ENCODE data around the gene PPP1R15A. TPM values are rescaled to one million over a fixed set of nuclear protein-coding genes. Genes with fewer than 3 reads are reported as not detected.
"Not testable (repeated sequence)": the region's sequence is repeated elsewhere in the genome, so short reads cannot be mapped to it uniquely, and the experiment has no call there.

The PPP1R15A gene
- total RNA-seq, 1 donor from 2014 or later: 23.6 TPM

- no peak for FAIRE-seq
- DNase-seq (ENCODE audit: low spot score in 2 of 2): no peak
Observed at GRCh38 chr19:48907671-48908070, 35.5 kb downstream of the PPP1R15A start.

DNA sequence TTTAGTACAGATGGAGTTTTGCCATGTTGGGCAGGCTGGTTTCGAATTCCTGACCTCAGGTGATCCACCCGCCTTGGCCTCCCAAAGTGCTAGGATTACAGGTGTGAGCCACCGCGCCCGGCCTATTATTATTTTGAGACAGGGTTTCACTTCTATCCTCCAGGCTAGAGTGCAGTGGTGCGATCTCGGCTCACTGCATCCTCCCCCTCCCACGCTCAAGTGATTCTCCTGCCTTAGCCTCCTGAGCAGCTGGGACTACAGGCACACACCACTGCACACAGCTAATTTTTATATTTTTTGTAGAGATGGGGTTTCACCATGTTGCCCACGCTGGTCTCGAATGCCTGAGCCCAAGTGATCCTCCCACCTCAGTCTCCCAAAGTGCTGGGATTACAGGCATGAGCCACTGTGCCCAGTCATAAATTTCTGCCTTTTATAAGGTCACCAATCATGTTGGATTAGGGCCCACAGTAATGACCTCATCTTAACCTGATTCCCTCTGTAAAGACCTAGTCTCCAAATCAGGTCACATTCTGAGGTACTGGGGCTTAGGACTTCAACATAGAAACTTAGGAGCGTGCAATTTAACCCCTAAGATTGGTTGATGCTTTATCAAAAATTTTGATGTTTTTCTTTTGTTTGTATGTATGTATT, 37.3 kb downstream of the PPP1R15A start:
- not testable (repeated sequence) for FAIRE-seq; DNase-seq (ENCODE audit: low spot score in 2 of 2)

- DNase-seq (ENCODE audit: low spot score in 2 of 2): no peak
- FAIRE-seq: no peak
Observed at GRCh38 chr19:48910803-48911202, 38.6 kb downstream of the PPP1R15A start.

DNA sequence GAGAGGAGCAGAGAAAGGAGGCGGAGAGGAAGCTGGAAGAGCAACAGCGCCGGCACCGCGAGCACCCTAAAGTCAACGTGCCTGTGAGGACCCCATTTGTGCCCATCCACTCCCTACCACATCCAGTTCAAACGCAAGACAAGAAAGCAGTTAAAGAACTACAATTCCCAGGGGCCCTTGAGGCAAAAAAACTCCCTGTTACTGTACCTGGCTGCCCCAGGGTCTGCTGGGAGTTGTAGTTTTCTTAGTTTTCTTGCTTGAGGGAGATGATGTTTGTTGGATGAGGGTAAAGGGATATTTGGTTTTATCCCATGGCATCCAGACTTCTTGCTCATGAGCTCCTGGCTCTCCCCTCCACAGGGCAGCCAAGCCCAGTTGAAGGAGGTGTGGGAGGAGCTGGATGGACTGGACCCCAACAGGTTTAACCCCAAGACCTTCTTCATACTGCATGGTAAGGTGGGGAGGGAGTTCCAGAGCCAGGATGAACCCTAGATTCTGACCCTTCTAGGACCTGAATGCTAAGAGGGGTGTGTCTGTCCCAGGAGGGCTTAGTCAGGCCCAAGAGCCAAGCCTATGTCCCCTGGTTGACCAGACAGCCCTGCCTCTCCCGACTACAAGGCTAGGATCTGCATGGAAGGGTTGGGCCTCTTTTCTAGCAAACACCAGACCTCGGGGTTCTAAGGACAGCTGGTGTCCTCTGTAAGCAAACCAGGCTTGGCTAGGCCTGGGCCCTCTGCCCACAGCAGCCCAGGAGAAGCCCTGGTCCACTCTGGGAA, 41.1 kb downstream of the PPP1R15A start:
- DNase-seq (ENCODE audit: low spot score in 2 of 2) (no peak), FAIRE-seq (no peak)

DNA sequence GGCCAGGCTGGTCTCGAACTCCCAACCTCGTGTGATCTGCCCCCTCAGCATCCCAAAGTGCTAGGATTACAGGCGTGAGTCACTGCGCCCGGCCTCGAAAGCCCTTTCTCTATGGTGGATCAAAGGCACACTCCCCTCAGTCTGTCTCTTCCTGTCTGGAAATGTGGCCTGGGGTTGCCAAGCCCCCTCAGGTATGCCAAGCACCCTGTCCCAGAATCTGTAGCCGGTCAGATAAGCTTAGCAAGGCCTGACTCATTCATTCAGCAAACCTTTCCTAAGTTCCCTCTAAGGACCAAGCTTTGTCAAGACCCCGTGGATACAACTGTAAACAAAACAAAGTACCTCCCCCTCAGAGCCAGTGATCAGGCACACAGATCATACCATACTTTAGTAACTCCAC, 42.0 kb downstream of the PPP1R15A start:
- no peak for DNase-seq (ENCODE audit: low spot score in 2 of 2)
- no peak for FAIRE-seq

DNA sequence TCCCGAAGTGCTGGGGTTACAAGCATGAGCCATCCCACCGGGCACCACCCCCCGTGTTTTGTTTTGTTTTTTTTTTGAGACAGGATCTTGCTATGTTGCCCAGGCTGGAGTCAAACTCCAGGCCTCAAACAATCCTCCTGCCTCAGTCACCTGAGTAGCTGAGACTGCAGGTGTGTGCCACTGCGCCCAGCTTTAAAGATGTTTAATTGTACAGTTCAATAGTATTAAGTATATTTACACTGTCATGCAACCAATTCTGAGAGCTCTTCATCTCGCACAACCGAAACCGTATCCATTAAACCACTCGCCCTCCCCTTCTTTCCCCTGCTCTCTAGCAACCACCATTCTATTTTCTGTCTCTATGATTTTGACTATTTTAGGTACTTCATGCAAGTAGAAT, 43.5 kb downstream of the PPP1R15A start:
- DNase-seq (ENCODE audit: low spot score in 2 of 2) (no peak), FAIRE-seq (no peak)

DNA sequence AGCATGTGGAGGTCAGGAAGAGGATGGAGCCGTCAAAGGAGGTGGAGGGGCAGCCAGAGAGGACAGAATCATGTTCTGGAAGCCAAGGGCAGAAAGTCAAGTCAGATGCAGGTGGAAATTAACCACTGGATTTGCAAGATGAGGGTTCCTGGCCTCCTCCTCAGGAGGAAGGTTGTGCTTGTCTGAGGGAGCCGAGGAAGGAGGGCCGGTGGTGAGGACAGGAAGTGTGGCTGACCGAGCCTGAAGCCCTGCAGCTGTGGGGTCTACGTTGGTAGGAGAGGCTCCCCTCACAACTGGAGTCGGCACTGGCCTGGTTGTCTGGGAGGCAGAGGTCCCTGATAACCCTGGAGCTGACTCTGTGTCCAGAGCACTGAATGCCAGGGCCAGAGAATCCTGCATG, 45.9 kb downstream of the PPP1R15A start:
- DNase-seq (ENCODE audit: low spot score in 2 of 2): no peak
- FAIRE-seq: no peak

DNA sequence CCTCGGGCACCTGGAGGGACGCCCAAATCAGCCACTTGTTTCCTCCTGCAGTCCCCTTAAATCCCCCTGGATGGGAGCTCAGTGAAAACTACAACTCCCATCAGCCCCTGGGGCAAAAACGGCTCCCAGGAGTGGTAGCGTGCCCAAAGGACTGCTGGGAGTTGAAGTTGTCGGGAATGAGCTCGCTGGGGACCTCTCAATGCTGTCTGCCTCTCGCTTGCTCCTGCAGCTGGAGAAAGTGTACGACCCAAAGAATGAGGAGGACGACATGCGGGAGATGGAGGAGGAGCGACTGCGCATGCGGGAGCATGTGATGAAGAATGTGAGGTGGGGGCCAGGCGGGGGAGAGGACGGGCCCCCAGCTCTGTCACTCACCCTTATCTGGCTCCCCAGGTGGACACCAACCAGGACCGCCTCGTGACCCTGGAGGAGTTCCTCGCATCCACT, 46.6 kb downstream of the PPP1R15A start:
- FAIRE-seq (no peak), DNase-seq (ENCODE audit: low spot score in 2 of 2) (no peak)

GRCh38 chr19:48919271-48919670, 47.0 kb downstream of the PPP1R15A start:
- FAIRE-seq; DNase-seq (ENCODE audit: low spot score in 2 of 2): not testable (repeated sequence)

GRCh38 chr19:48920949-48921348, 48.7 kb downstream of the PPP1R15A start:
- no peak for DNase-seq (ENCODE audit: low spot score in 2 of 2)
- no peak for FAIRE-seq

DNA sequence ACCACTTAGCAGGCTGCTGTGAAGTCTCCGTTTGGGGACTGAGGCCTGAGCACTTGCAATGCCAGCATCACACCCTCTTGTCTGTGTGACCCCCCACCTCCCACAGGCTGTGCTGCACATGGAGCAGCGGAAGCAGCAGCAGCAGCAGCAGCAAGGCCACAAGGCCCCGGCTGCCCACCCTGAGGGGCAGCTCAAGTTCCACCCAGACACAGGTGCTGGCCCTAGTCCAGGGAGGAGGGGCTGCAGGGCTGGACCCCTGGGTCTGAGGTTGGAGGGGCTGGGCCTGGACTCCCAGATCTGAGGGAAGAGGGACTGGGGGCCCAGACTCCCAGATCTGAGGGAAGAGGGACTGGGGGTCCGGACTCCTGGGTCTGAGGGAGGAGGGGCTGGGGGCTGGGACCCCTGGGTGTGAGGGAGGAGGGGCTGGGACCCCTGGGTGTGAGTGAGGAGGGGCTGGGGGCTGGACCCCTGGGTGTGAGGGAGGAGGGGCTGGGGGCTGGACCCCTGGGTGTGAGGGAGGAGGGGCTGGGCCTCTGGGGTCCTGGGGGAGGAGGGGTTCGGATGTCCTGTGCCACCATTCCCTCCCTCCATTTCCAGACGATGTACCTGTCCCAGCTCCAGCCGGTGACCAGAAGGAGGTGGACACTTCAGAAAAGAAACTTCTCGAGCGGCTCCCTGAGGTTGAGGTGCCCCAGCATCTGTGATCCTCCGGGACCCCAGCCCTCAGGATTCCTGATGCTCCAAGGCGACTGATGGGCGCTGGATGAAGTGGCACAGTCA, 49.7 kb downstream of the PPP1R15A start:
- DNase-seq (ENCODE audit: low spot score in 2 of 2): no peak
- no peak for FAIRE-seq

DNA sequence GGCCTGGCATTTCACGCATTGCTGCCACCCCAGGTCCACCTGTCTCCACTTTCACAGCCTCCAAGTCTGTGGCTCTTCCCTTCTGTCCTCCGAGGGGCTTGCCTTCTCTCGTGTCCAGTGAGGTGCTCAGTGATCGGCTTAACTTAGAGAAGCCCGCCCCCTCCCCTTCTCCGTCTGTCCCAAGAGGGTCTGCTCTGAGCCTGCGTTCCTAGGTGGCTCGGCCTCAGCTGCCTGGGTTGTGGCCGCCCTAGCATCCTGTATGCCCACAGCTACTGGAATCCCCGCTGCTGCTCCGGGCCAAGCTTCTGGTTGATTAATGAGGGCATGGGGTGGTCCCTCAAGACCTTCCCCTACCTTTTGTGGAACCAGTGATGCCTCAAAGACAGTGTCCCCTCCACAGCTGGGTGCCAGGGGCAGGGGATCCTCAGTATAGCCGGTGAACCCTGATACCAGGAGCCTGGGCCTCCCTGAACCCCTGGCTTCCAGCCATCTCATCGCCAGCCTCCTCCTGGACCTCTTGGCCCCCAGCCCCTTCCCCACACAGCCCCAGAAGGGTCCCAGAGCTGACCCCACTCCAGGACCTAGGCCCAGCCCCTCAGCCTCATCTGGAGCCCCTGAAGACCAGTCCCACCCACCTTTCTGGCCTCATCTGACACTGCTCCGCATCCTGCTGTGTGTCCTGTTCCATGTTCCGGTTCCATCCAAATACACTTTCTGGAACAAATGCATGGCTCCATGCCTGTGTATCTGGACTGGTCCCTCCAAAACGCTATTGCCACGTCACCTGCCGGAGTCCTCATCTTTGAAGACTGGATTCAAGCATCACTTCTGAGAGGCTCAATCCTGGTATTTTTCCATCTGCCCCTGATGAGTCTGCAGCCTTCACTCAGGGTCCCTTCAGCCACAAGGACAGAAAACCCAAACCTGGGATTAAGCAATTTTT, 50.6 kb downstream of the PPP1R15A start:
- FAIRE-seq: no peak
- no peak for DNase-seq (ENCODE audit: low spot score in 2 of 2)

DNA sequence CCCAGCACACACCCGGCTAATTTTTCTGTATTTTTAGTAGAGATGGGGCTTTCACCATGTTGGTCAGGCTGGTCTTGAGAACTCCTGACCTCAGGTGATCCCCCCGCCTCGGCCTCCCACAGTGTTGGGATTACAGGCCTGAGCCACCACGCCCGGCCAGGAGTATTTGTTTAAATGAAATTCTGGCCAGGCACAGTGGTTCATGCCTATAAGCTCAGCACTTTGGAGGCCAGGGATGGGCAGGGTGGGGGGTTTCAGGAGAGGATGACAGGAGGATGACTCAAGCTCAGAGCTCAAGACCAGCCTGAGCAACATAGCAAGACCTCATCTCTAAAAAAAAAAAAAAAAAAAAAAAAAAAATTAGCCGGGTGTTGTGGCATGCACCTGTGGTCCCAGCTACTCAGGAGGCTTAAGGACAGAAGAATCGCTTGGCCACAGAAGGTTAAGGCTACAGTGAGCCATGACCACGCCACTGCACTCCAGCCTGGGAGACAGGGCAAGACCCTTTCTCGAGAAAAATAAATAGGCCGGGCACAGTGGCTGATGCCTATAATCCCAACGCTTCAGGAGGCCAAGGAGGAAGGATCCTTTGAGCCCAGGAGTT, 53.1 kb downstream of the PPP1R15A start:
- DNase-seq (ENCODE audit: low spot score in 2 of 2): no peak

More for the DNA sequence above, 53.1 kb downstream of the PPP1R15A start:
- FAIRE-seq: no peak

Other genes starting within 250 kb of the PPP1R15A start
- 4.9 TPM for gene DBP, start 235.0 kb upstream of the PPP1R15A start, total RNA-seq
- gene CA11, start 226.2 kb upstream of the PPP1R15A start, total RNA-seq: 12.6 TPM
- gene NTN5, start 199.4 kb upstream of the PPP1R15A start, total RNA-seq: not detected
- gene FUT2, start 176.4 kb upstream of the PPP1R15A start, total RNA-seq: under 0.01 TPM
- 0.41 TPM for gene MAMSTR, start 152.7 kb upstream of the PPP1R15A start, total RNA-seq
- 2.9 TPM for gene RASIP1, start 131.8 kb upstream of the PPP1R15A start, total RNA-seq
- not detected for gene IZUMO1, start 125.5 kb upstream of the PPP1R15A start, total RNA-seq
- 0.82 TPM for gene FUT1, start 119.8 kb upstream of the PPP1R15A start, total RNA-seq
- not detected for gene FGF21, start 116.9 kb upstream of the PPP1R15A start, total RNA-seq
- 11.4 TPM for gene BCAT2, start 61.4 kb upstream of the PPP1R15A start, total RNA-seq
- gene HSD17B14, start 35.9 kb upstream of the PPP1R15A start, total RNA-seq: 1.2 TPM
- 1.6 TPM for gene PLEKHA4, start 3.8 kb upstream of the PPP1R15A start, total RNA-seq
- under 0.01 TPM for gene TULP2, start 26.3 kb downstream of the PPP1R15A start, total RNA-seq
- 39.5 TPM for gene NUCB1, start 27.9 kb downstream of the PPP1R15A start, total RNA-seq
- gene DHDH, start 61.3 kb downstream of the PPP1R15A start, total RNA-seq: not detected
- gene BAX, start 82.5 kb downstream of the PPP1R15A start, total RNA-seq: 9.4 TPM
- 713 TPM for gene FTL, start 92.9 kb downstream of the PPP1R15A start, total RNA-seq
- gene GYS1, start 120.9 kb downstream of the PPP1R15A start, total RNA-seq: 12.6 TPM
- gene RUVBL2, start 121.5 kb downstream of the PPP1R15A start, total RNA-seq: 121 TPM
- gene LHB, start 144.7 kb downstream of the PPP1R15A start, total RNA-seq: not detected
- not detected for gene CGB3, start 151.9 kb downstream of the PPP1R15A start, total RNA-seq
- gene CGB2, start 159.5 kb downstream of the PPP1R15A start, total RNA-seq: not detected
- not detected for gene CGB1, start 164.5 kb downstream of the PPP1R15A start, total RNA-seq
- not detected for gene CGB5, start 171.4 kb downstream of the PPP1R15A start, total RNA-seq
- not detected for gene CGB8, start 176.7 kb downstream of the PPP1R15A start, total RNA-seq
- not detected for gene CGB7, start 185.3 kb downstream of the PPP1R15A start, total RNA-seq
- not detected for gene NTF4, start 192.4 kb downstream of the PPP1R15A start, total RNA-seq
- not detected for gene KCNA7, start 200.3 kb downstream of the PPP1R15A start, total RNA-seq
- gene SNRNP70, start 213.0 kb downstream of the PPP1R15A start, total RNA-seq: 99.5 TPM
- gene LIN7B, start 241.9 kb downstream of the PPP1R15A start, total RNA-seq: 31.0 TPM
- 1.2 TPM for gene C19orf73, start 246.7 kb downstream of the PPP1R15A start, total RNA-seq
- 47.7 TPM for gene PPFIA3, start 247.1 kb downstream of the PPP1R15A start, total RNA-seq

All from frontal cortex (tissue), 4 donors.